Right renal cortex interstitium (tissue), 3 donors: ENCODE measurements around the gene MAZ. TPM values are rescaled to one million over a fixed set of nuclear protein-coding genes. Genes with fewer than 3 reads are reported as not detected.
"Not testable (repeated sequence)": the region's sequence is repeated elsewhere in the genome, so short reads cannot be mapped to it uniquely, and the experiment has no call there.

ENCODE experiments used
- DNase-seq, 3 donors: peaks; one replicate each; pipeline ENCODE4 v3.0.0-alpha.2; 2013; ENCODE audit warnings: low read depth in 3 of 3, low spot score in 2 of 3
- polyA plus RNA-seq, 3 donors: library from polyadenylated mRNA; unstranded; fragments of 120-200 nt; gene quantifications; one replicate each; pipeline ENCODE4 v1.2.1, GENCODE V29; 2013; ENCODE audit not compliant: insufficient read length in 3 of 3

MAZ gene
- polyA plus RNA-seq = 100 to 1,000 TPM; 273 to 320 (median 302) TPM

DNA sequence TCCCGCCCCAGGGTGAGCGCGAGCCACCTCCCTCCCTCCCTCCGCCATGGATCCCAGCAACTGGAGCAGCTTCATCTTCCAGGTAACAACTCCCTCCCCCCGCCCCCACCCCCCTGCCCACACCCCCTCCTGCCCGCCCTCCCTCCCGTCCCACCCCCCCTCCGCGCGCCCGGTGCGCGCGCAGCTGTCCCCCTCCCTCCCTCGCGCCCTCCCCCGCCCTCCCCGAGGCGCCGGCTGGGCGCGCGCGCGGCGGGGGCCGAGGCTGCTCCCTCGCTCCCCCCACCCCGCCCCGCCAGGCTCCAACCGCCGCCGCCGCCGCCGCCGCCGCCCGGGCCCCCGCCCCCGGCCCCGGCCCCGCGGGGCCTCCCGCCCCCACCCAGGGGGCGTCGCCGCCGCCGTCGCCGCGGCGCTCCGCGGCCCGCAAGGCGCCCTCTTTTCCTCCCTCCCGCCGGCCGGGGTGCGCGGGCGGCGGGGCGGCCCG, at the start of gene MAZ:
TSS of gene MAZ (plus strand) at position 431 of the 481 bp plus-strand sequence. CDS start 173 bp downstream, outside the sequence.
- DNase-seq = no peak

DNA sequence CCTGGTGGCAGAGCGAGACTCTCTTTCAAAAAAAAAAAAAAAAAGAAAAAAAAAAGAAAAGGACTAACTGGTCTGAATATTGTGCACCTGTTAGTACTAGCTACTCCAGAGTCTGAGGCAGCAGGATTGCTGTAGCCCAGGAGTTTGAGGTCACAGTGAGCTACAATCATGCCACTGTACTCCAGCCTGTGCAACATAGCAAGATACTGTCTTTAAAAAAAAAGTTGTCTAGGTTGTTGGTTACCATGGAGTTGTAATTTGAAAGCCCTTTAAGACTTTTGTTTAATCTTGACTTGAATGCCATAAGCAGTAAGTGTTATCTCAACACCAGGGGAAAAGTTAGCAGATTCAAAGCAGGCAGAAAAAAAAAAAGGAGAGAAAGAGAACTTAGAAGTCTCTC, 49.7 kb upstream of the MAZ start:
- no peak for DNase-seq

GRCh38 chr16:29757086-29757485, 49.2 kb upstream of the MAZ start:
- DNase-seq = not testable (repeated sequence)

- DNase-seq = no peak
Observed at GRCh38 chr16:29757950-29758466, 48.3 kb upstream of the MAZ start.

- DNase-seq = no peak
Observed at GRCh38 chr16:29760567-29761279, 45.6 kb upstream of the MAZ start.

DNA sequence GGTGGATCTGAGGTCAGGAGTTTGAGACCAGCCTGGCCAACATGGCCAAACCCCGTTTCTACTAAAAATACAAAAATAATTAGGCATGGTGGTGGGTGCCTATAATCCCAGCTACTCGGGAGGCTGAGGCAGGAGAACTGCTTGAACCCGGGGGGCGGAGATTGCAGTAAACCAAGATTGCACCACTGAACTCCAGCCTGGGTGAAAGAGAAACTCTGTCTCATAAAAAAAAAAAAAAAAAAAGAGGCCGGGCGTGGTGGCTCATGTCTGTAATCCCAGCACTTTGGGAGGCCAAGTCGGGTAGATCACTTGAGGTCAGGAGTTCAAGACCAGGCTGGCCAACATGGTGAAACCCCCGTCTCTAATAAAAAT, 45.1 kb upstream of the MAZ start:
- not testable (repeated sequence) for DNase-seq

GRCh38 chr16:29761882-29762281, 44.4 kb upstream of the MAZ start:
- DNase-seq = no peak

GRCh38 chr16:29763326-29763725, 43.0 kb upstream of the MAZ start:
- DNase-seq = no peak

- no peak for DNase-seq
Observed at GRCh38 chr16:29765167-29766032, 40.9 kb upstream of the MAZ start.

DNA sequence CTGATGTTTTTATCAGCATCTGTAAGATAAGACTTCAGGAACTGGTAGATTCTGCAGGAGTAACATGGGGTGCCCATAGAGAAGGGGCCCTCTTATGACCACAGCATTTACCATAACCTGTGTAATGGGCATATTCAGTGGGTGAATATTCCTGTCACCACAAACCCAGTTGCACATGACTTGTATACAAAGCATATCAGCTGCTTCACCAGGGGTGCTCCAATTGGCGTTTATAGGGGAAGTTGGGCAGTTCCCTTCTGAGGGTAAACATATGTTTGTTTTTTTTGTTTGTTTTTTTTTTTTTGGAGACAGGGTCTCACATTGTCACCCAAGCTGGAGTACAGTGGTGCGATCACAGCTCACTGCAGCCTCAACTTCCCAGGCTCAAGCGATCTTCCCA, 39.8 kb upstream of the MAZ start:
- DNase-seq = no peak

DNA sequence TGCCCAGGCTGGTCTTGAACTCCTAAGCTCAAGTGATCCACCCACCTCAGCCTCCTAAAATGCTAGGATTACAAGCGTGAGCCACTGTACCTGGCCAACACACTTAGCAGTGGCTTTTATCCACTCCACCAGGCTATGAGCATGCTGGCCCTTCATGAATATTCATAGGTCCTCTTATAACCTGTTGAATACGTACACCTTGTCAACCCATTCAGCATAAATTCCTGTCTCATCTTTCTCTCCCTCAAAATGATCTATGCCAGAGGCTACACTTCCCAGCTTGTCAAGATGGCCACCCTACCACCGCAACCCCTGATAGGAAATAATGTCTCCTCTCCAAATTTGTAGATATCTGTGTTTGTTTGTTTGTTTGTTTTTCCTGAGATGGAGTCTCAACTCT, 39.3 kb upstream of the MAZ start:
- no peak for DNase-seq

GRCh38 chr16:29769507-29769906, 36.8 kb upstream of the MAZ start:
- no peak for DNase-seq

GRCh38 chr16:29770250-29770929, 35.9 kb upstream of the MAZ start:
- DNase-seq = no peak

DNA sequence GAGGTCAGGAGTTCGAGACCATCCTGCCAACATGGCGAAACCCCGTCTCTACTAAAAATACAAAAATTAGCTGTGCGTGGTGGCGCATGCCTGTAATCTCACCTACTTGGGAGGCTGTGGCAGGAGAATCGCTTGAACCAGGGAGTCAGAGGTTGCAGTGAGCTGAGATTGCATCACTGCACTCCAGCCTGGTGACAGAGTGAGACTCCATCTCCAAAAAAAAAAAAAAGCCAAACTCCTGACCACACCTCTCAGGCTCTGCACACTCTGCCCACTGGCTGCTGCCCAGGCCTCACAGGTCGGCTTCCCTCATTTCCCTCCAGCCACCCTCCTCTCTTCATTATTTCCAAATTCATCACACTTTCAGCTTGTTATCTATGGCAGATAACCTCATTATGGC, 34.0 kb upstream of the MAZ start:
- not testable (repeated sequence) for DNase-seq

DNA sequence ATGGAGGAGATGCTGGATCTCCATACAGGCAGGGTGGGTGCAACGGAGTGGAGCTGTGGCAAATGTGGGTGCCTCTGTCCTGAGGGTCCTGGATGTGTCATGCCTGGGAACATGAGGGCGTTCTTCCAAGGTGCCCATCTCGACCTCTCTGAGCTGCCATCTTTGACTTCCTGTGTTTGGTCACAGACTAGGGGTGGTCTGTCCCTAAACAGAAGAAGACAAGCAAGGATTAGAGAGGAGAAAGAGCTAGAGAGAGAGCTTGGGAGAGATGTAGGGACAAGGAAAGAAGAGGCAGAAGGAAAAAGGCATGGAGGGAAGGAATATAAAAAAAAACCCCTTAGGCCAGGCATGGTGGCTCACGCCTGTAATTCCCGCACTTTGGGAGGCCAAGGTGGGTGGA, 31.6 kb upstream of the MAZ start:
- DNase-seq = no peak

DNA sequence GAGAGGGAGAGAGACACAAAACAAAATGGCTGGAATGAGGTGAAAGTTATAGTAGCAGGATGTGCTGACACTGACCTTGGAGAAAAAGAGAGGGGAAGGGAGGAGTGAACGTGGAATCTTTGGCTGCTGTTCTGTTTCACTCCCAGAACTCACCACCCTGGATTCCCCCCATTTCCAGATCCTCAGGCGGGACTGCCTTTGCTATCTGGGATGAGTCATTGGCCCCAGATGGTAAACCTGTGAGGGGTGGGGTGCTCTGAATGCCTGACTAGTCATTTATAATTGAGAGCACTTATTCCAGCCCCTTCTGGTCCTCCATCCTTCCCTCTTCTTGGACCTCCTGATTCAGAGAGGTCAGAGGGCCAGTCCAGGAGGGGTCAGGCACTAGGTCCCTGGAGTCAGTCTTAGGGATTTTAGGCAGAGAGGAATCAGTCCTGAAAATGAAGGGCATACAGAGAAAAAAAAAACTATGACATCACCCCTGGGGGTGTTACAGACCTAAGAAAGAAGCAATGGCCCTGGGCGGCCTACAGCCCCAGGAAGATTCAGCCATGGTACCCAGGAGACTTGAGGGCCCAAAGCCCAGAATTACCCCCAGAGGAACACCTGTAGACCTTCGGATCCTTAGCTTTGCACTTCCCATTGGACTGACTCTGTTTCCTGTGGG, 30.5 kb upstream of the MAZ start:
- DNase-seq = no peak

GRCh38 chr16:29777576-29778350, 28.6 kb upstream of the MAZ start, which contains the start of gene ZG16:
Gene ZG16, plus strand, starts transcription at chr16:29778256. Its CDS starts 1,011 bp downstream, at chr16:29779267.
- DNase-seq = no peak

DNA sequence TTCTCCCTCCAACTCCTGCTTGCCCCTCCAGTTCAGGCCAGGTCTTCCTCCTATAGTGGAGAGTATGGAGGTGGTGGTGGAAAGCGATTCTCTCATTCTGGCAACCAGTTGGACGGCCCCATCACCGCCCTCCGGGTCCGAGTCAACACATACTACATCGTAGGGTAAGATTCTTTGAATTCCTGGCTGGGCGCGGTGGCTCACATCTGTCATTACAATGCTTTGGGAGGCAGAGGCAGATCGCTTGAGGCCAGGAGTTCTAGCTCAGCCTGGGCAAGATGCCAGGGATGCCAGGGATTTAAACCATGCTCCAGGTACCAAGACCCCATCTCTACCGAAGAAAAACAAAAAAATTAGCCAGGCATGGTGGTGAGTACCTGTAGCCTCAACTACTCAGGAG, 26.9 kb upstream of the MAZ start:
- no peak for DNase-seq

DNA sequence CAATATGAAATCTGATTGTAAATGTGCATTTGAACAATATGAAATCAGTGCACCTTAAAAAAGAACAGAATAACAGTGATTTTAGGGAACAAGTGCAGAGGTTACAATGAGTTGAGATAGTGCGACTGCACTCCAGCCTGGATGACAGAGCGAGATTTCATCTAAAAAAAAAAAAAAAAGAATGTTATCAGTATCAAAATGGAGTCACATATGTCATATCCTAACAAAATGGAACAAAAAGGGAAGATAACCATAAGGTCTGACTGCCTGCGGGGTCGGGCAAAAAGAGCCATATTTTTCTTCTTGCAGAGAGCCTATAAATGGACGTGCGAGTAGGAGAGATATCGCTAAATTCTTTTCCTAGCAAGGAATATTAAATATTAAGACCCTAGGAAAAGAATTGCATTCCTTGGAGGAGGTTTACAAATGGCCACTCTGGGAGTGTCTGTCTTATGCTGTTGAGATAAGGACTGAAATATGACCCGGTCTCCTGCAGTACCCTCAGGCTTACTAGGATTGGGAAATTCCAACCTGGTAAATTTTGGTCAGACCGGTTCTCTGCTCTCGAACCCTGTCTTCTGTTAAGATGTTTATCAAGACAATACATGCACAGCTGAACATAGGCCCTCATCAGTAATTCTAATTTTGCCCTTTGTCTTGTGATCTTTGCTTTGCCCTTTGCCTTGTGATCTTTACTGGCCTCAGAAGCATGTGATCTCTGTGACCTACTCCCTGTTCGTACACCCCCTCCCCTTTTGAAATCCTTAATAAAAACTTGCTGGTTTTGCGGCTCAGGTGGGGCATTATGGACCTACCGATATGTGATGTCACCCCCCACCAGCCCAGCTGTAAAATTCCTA, 23.0 kb upstream of the MAZ start:
- DNase-seq = not testable (repeated sequence)
